Ishikawa (cell line): ENCODE data around the gene CEP112.

Experiments used
- CEBPB ChIP-seq: IDR thresholded peaks from 2 replicates; pipeline ENCODE4 v1.6.1; 2012
- CREB1 ChIP-seq: IDR thresholded peaks from 2 replicates; pipeline ENCODE4 v1.6.1; 2012; ENCODE audit warnings: low read depth
- EGR1 ChIP-seq: IDR thresholded peaks from 2 replicates; pipeline ENCODE4 v1.6.1; 2012
- EP300 ChIP-seq: IDR thresholded peaks from 2 replicates; pipeline ENCODE4 v1.6.1; 2012; ENCODE audit warnings: borderline replicate concordance
- FOXM1 ChIP-seq: IDR thresholded peaks from 2 replicates; pipeline ENCODE4 v1.6.1; 2012; ENCODE audit warnings: low read depth, borderline replicate concordance
- NFIC ChIP-seq: IDR thresholded peaks from 2 replicates; pipeline ENCODE4 v1.6.1; 2012
- RAD21 ChIP-seq: IDR thresholded peaks from 2 replicates; pipeline ENCODE4 v1.6.1; 2012; ENCODE audit warnings: low read depth
- TAF1 ChIP-seq: IDR thresholded peaks from 2 replicates; pipeline ENCODE4 v1.6.1; 2012; ENCODE audit warnings: low read depth, mild to moderate bottlenecking
- TCF12 ChIP-seq: IDR thresholded peaks from 2 replicates; pipeline ENCODE4 v1.6.1; 2012; ENCODE audit warnings: low read depth
- TEAD4 ChIP-seq: IDR thresholded peaks from 2 replicates; pipeline ENCODE4 v1.6.1; 2012
- YY1 ChIP-seq: IDR thresholded peaks from 2 replicates; pipeline ENCODE4 v1.6.1; 2012; ENCODE audit warnings: low read depth
- ZBTB7A ChIP-seq: IDR thresholded peaks from 2 replicates; pipeline ENCODE4 v1.6.1; 2012; ENCODE audit warnings: low read depth
- TF ChIP-seq, protein P1 (sequence below): IDR thresholded peaks from 2 replicates; pipeline ENCODE4 v1.6.1; 2012; ENCODE audit warnings: low read depth, mild to moderate bottlenecking
- TF ChIP-seq, protein P2 (sequence below): IDR thresholded peaks from 2 replicates; pipeline ENCODE4 v1.6.1; 2012
- TF ChIP-seq, protein P3 (sequence below): IDR thresholded peaks from 2 replicates; pipeline ENCODE4 v1.6.1; 2012

CEP112 gene

DNA sequence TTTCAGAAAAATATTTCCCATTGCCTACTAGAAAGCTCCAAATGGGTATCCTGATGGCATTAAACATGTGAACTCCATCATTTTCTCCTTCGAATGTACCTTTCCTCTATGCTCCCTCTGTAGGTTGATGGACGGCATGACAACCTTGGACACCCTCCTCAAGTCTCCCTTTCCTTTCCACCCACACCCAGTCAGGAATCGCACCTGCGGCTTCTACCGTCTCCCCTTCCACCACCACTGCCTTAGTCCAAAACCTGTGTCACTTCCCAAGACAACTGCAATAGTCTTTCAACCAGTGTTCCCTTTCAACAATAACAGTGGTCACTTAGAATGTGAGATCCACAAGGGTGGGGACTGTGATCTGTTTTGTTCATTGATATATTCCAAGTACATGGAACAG is 397.4 kb downstream of the CEP112 start:
- TF ChIP-seq, protein P1, sequence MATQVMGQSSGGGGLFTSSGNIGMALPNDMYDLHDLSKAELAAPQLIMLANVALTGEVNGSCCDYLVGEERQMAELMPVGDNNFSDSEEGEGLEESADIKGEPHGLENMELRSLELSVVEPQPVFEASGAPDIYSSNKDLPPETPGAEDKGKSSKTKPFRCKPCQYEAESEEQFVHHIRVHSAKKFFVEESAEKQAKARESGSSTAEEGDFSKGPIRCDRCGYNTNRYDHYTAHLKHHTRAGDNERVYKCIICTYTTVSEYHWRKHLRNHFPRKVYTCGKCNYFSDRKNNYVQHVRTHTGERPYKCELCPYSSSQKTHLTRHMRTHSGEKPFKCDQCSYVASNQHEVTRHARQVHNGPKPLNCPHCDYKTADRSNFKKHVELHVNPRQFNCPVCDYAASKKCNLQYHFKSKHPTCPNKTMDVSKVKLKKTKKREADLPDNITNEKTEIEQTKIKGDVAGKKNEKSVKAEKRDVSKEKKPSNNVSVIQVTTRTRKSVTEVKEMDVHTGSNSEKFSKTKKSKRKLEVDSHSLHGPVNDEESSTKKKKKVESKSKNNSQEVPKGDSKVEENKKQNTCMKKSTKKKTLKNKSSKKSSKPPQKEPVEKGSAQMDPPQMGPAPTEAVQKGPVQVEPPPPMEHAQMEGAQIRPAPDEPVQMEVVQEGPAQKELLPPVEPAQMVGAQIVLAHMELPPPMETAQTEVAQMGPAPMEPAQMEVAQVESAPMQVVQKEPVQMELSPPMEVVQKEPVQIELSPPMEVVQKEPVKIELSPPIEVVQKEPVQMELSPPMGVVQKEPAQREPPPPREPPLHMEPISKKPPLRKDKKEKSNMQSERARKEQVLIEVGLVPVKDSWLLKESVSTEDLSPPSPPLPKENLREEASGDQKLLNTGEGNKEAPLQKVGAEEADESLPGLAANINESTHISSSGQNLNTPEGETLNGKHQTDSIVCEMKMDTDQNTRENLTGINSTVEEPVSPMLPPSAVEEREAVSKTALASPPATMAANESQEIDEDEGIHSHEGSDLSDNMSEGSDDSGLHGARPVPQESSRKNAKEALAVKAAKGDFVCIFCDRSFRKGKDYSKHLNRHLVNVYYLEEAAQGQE: no peak
- TF ChIP-seq RAD21: peak; percentile 54

DNA sequence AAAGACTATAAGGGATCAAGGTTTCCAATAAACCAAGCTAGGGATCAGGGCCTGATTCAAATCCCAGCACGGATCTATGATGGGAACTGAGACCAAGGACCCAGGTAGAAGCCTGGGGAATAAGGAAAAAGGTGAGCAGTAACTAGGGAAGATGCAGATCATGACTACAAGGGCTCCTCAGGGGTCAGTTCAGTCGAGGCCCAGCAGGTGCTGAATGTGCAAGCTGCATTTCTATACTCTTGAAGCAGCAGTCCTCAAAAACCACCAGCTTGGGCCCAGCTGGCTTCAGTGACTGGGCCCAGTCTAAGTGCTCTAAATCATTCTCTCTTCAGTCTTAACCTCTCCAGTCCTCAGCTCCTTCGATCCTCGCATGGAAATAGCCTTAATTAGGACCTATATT is 401.7 kb downstream of the CEP112 start:
- TF ChIP-seq TCF12 (no peak), EP300 (no peak), ZBTB7A (no peak), TAF1 (no peak), EGR1 (no peak), YY1 (no peak), RAD21 (no peak), CEBPB (no peak), CREB1 (no peak), NFIC (no peak)
- TF ChIP-seq, protein P2, sequence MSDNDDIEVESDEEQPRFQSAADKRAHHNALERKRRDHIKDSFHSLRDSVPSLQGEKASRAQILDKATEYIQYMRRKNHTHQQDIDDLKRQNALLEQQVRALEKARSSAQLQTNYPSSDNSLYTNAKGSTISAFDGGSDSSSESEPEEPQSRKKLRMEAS: no peak
- TF ChIP-seq, protein P1: no peak

DNA sequence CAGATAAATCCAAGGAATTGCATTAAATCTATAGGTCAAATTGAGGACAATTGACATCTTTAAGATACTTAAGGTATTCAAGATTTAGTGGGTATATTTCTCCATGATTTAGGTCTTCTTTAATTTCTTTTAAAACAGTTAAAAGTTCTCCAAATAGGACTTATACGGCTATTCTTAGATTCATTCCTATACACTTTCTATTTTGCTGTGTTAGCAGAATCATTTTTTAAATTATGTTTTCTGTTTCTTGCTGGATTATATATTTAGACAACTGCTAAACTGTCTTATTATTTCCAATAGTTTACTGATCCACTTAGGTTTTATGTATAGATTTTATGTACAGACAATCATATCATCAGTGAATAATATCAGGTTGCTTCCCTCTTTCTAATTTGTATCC is 404.4 kb downstream of the CEP112 start:
- no peak for TF ChIP-seq FOXM1
- no peak for TF ChIP-seq CEBPB
- no peak for TF ChIP-seq EGR1
- no peak for TF ChIP-seq YY1
- TF ChIP-seq, protein P2: no peak
- TF ChIP-seq TCF12: no peak
- TF ChIP-seq EP300: no peak
- TF ChIP-seq, protein P1: no peak
- TF ChIP-seq, protein P3, sequence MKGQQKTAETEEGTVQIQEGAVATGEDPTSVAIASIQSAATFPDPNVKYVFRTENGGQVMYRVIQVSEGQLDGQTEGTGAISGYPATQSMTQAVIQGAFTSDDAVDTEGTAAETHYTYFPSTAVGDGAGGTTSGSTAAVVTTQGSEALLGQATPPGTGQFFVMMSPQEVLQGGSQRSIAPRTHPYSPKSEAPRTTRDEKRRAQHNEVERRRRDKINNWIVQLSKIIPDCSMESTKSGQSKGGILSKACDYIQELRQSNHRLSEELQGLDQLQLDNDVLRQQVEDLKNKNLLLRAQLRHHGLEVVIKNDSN: no peak
- TF ChIP-seq CREB1: no peak

DNA sequence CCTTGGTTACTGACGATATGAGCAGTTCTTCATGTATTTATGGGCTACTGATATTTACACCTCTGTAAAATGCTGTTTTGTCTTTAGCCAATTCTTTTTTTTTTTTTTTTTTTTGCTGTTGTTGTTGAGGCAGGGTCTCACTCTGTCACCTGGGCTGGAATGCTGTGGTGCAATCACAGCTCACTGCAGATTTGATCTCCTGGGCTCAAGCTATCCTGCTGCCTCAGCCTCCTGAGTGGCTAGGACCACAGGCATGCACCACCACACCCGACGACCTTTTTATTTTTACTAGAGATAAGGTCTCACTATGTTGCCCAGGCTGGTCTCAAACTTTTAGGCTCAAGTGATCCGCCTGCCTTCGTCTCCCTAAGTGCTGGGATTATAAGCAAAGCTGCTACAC is 405.5 kb downstream of the CEP112 start:
- no peak for TF ChIP-seq ZBTB7A
- TF ChIP-seq TCF12: no peak
- TF ChIP-seq TEAD4: no peak
- TF ChIP-seq TAF1: no peak
- TF ChIP-seq NFIC: no peak
- TF ChIP-seq, protein P3: no peak
- TF ChIP-seq RAD21: no peak
- TF ChIP-seq EGR1: no peak
- no peak for TF ChIP-seq CEBPB
- TF ChIP-seq, protein P2: no peak
- TF ChIP-seq, protein P1: no peak
- no peak for TF ChIP-seq EP300
- TF ChIP-seq CREB1: no peak
